ENCODE results near the gene CANX.

CANX gene

GRCh38 chr5:179764056-179764455, 65.3 kb downstream of the CANX start:
- H3F3A ChIP-seq (ENCODE audit: insufficient read depth, low read length): no peaks in the 10 kb centered on the region
- H4K20me1 ChIP-seq (ENCODE audit: insufficient read depth, low read length): no peaks in the 10 kb centered on the region
- no peak for TF ChIP-seq EZH2 (IDR thresholded peaks at IDR 0.05; ENCODE audit: borderline replicate concordance, low read length)
- TF ChIP-seq, protein P1, sequence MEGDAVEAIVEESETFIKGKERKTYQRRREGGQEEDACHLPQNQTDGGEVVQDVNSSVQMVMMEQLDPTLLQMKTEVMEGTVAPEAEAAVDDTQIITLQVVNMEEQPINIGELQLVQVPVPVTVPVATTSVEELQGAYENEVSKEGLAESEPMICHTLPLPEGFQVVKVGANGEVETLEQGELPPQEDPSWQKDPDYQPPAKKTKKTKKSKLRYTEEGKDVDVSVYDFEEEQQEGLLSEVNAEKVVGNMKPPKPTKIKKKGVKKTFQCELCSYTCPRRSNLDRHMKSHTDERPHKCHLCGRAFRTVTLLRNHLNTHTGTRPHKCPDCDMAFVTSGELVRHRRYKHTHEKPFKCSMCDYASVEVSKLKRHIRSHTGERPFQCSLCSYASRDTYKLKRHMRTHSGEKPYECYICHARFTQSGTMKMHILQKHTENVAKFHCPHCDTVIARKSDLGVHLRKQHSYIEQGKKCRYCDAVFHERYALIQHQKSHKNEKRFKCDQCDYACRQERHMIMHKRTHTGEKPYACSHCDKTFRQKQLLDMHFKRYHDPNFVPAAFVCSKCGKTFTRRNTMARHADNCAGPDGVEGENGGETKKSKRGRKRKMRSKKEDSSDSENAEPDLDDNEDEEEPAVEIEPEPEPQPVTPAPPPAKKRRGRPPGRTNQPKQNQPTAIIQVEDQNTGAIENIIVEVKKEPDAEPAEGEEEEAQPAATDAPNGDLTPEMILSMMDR (IDR thresholded peaks at IDR 0.05; ENCODE audit: low read length): no peak
- peaks cover 20% of the 10 kb centered on the region for H3K4me1 ChIP-seq (ENCODE audit: insufficient read depth, low read length, severe bottlenecking)
- H3K9me3 ChIP-seq (ENCODE audit: low read length): no peaks in the 10 kb centered on the region
- no peak overlapping the region for H3K27ac ChIP-seq (ENCODE audit: low read depth, low read length, poor library complexity, severe bottlenecking)
- H3K36me3 ChIP-seq (ENCODE audit: insufficient read depth, low read length): peaks cover 39% of the 10 kb centered on the region
- H3K4me3 ChIP-seq (ENCODE audit: low read depth, low read length, poor library complexity, severe bottlenecking): no peak overlapping the region
- no peak overlapping the region for H2AFZ ChIP-seq (ENCODE audit: low read length)
- H3K4me2 ChIP-seq (ENCODE audit: low read length): no peak overlapping the region
- H3K9me2 ChIP-seq (ENCODE audit: low read depth, low read length): no peaks in the 10 kb centered on the region
- H3K79me2 ChIP-seq (ENCODE audit: insufficient read depth, low read length): peaks cover 15% of the 10 kb centered on the region
- no peak overlapping the region for H3K9ac ChIP-seq (ENCODE audit: low read length)
- H3K27me3 ChIP-seq (ENCODE audit: insufficient read depth, low read length): no peaks in the 10 kb centered on the region

- Histone ChIP-seq H3F3A (ENCODE audit: insufficient read depth, low read length) (no peaks in the 10 kb centered on the region), H3K27me3 (ENCODE audit: insufficient read depth, low read length) (no peaks in the 10 kb centered on the region), H3K4me3 (ENCODE audit: low read depth, low read length, poor library complexity, severe bottlenecking) (no peak overlapping the region), H3K36me3 (ENCODE audit: insufficient read depth, low read length) (peaks cover 53% of the 10 kb centered on the region), H4K20me1 (ENCODE audit: insufficient read depth, low read length) (no peaks in the 10 kb centered on the region), H3K9ac (ENCODE audit: low read length) (no peak overlapping the region), H2AFZ (ENCODE audit: low read length) (no peak overlapping the region), H3K79me2 (ENCODE audit: insufficient read depth, low read length) (peaks cover 14% of the 10 kb centered on the region), H3K4me2 (ENCODE audit: low read length) (no peak overlapping the region), H3K9me3 (ENCODE audit: low read length) (no peaks in the 10 kb centered on the region), H3K9me2 (ENCODE audit: low read depth, low read length) (no peaks in the 10 kb centered on the region), H3K4me1 (ENCODE audit: insufficient read depth, low read length, severe bottlenecking) (peaks cover 20% of the 10 kb centered on the region), H3K27ac (ENCODE audit: low read depth, low read length, poor library complexity, severe bottlenecking) (no peak overlapping the region)
- no peak for TF ChIP-seq EZH2 (IDR thresholded peaks at IDR 0.05; ENCODE audit: borderline replicate concordance, low read length)
- TF ChIP-seq, protein P1 (IDR thresholded peaks at IDR 0.05; ENCODE audit: low read length): no peak
Measured at GRCh38 chr5:179765400-179765799, 66.6 kb downstream of the CANX start.

DNA sequence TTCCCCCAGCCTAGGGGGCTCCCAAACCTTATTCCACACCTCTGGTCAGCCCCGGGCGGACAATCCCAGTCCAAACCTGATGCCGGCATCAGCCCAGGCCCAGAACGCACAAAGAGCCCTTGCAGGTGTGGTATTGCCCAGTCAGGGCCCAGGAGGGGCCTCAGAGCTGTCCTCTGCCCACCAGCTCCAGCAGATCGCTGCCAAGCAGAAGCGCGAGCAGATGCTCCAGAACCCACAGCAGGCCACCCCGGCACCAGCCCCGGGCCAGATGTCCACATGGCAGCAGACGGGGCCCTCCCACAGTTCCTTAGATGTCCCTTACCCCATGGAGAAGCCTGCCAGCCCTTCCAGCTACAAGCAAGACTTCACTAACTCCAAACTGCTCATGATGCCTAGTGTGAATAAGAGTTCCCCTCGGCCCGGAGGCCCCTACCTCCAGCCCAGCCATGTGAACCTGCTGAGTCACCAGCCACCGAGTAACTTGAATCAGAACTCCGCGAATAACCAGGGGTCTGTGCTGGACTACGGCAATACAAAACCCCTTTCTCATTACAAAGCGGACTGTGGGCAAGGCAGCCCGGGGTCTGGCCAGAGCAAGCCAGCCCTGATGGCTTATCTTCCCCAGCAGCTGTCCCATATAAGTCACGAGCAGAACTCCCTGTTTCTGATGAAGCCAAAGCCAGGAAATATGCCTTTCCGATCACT, 67.4 kb downstream of the CANX start:
- peaks cover 61% of the 10 kb centered on the region for H3K36me3 ChIP-seq (ENCODE audit: insufficient read depth, low read length)
- no peaks in the 10 kb centered on the region for H3F3A ChIP-seq (ENCODE audit: insufficient read depth, low read length)
- H3K4me2 ChIP-seq (ENCODE audit: low read length): no peak overlapping the region
- peaks cover 14% of the 10 kb centered on the region for H3K79me2 ChIP-seq (ENCODE audit: insufficient read depth, low read length)
- H3K9me2 ChIP-seq (ENCODE audit: low read depth, low read length): no peaks in the 10 kb centered on the region
- no peaks in the 10 kb centered on the region for H3K9me3 ChIP-seq (ENCODE audit: low read length)
- no peak overlapping the region for H2AFZ ChIP-seq (ENCODE audit: low read length)
- TF ChIP-seq, protein P1 (IDR thresholded peaks at IDR 0.05; ENCODE audit: low read length): no peak
- no peak for TF ChIP-seq EZH2 (IDR thresholded peaks at IDR 0.05; ENCODE audit: borderline replicate concordance, low read length)
- H3K27ac ChIP-seq (ENCODE audit: low read depth, low read length, poor library complexity, severe bottlenecking): no peak overlapping the region
- H3K9ac ChIP-seq (ENCODE audit: low read length): no peak overlapping the region
- peaks cover 19% of the 10 kb centered on the region for H3K4me1 ChIP-seq (ENCODE audit: insufficient read depth, low read length, severe bottlenecking)
- H3K4me3 ChIP-seq (ENCODE audit: low read depth, low read length, poor library complexity, severe bottlenecking): no peak overlapping the region
- H4K20me1 ChIP-seq (ENCODE audit: insufficient read depth, low read length): no peaks in the 10 kb centered on the region
- H3K27me3 ChIP-seq (ENCODE audit: insufficient read depth, low read length): no peaks in the 10 kb centered on the region

Data from OCI-LY1 (cell line).